HG03103 (cell line): ENCODE measurements around the gene EHBP1.
A peak's percentile ranks its signal among the peaks of the same experiment; 100 is the strongest.
"Not testable (repeated sequence)": the region's sequence is repeated elsewhere in the genome, so short reads cannot be mapped to it uniquely, and the experiment has no call there.

Experiments used
- ATAC-seq: cut with Tn5 transposase; IDR thresholded peaks from one replicate; pipeline ENCODE4 v1.9.1; 2021; ENCODE audit warnings: low read depth; ENCODE audit not compliant: unreplicated experiment

EHBP1 gene

DNA sequence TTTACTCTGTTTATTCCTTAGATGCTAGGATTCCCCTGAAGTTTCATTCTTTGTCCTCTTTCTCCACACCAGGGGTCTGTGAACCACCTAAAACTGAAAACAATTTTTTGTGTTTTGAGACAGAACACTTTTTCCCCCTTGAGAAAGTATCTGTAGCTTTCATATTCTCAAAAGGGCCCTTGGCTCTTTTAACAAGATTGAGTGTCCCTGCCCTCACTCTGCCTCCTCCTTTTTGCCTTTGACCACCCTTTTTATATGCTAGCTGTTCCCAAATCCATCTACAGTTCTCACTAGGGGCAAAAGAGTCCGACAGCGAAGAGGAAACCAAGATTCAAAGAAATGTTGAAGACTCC is 883 bp upstream of the EHBP1 start:
- no peak for ATAC-seq

DNA sequence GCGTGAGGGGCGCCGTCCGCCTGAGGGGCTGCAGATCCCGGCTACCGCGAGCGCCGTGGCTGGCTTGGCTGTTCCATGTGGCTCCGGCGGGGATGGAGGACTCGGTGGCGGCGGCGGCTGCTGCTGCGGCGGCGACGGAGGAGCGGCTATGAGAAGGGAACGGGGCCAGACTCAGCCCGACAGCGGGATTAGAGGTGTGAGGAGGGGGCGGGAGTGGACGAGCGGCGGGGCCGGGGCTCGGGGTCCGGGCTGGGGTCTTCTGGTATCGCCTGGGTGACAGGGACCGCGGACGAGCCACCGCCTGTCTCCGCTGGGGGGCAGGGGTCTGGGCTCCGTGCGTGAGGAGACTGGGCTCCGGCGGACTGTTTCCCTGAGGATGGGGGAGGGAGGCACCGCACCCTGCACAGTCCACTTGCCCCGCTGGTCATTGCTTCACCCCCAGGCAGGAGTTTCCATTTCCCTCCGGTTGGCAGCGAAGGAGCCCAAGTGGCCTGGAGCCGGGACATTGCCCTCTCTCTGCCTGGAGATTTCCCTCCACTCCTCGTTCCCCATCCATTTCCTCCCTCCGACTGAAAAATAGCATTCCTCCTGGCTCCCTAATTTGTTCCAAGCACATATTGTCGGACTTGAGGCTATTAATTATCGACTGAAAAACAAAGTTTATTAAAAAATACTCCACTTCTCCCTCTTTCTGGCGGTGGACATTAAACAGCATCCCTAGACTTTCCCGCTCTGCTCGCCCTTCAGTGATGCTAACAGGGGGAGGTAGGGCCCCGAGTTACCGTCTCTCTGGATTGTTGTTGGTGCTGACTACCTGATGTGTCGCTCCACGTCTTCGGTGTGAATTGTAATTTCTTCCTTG is 577 bp downstream of the EHBP1 start:
- ATAC-seq: peak; percentile 2

DNA sequence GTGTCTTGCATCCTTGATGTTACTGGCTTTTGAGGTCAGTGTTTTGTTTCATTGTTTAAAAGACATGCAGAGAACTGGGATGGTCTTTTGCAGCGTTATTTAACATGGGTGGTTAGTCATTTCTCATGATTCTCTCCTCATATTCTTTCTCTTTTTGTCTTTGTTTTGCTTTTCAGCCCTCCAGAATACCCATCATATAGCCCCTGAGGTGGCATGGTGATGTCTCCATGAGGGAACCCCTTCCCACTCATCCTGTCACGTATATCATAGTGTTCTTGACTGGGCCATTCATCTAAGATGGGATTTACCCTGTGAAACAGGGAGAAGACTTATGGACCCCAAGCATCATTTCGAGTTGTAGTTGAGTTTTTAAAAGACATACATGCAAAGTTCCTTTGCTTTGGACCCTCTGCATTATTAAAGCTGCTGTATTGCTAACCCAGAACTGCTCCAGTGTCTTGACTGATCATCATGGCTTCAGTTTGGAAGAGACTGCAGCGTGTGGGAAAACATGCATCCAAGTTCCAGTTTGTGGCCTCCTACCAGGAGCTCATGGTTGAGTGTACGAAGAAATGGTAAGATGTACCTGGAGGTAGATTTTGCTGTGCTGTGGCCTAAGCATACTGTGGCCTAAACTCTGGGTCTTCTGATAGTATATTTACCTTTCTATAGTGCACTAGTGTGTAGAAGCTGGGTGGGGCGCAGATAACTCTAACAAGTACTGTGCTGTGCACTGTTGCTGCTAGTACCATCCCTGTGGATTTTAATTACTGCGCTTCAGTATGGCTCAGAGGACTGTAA is 1.4 kb downstream of the EHBP1 start:
- ATAC-seq: no peak

DNA sequence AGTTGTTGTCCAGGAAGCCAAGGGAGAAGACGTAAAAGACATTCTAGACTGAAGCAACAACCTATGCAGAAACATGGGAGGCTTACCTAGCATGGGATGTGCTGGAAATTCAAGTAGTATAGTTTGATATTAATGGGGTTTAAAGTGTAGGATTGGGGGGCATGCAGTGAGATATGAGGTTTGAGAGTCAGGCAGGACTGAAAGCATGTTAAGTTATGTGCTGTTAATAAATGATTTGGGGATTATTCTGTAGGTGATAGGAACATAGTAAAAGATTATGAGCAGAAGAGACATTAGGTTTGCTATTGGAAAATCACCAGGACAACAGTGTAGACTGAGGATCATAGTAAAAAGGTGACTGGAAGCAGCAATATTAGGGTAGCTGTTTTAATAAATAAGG is 3.2 kb downstream of the EHBP1 start:
- ATAC-seq: no peak

DNA sequence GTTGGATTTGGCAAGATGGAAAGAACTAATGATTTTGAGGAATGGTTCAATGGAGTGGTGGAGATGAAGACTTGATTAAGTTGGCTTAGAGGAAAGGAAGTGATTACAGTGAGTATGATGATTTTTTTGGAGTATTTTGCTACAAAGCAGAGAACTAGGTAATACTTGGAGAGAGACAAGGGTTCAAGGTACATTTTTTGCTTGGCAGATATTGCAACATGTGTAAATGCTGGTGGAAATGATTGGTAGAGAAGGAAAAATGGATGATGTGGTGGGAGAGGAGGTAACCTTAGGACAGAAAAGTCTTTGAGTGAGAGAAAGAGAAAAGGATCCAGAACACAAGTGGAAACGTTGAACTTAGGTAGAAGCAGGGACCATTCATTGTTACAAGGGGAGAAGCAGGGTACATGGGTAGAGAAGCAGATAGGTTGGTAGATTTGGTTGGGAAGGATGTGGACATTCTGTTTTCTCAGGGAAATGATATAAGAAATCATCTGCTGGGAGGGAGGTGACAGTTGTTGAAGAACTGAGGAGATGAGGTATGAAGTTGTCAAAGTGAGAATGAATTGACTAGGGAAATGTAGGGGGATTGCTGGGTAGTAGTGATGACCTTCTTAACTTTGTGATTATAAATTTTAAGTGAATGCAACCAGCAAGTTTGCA is 6.5 kb downstream of the EHBP1 start:
- ATAC-seq: no peak

DNA sequence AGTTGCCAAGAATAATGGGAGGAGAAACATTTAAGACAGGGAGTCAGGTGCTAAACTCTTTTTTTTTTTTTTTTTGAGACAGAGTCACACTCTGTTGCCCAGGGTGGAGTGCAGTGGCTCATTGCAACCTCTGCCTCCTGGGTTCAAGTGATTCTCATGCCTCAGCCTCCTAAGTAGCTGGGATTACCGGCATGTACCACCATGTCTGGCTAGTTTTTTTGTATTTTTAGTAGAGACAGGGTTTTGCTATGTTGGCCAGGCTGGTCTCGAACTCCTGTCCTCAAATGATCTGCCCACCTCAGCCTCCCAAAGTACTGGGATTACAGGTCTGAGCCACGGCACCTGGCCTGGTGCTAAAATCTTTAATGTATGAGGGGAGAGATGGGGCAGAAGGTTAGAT is 7.7 kb downstream of the EHBP1 start:
- ATAC-seq: not testable (repeated sequence)

DNA sequence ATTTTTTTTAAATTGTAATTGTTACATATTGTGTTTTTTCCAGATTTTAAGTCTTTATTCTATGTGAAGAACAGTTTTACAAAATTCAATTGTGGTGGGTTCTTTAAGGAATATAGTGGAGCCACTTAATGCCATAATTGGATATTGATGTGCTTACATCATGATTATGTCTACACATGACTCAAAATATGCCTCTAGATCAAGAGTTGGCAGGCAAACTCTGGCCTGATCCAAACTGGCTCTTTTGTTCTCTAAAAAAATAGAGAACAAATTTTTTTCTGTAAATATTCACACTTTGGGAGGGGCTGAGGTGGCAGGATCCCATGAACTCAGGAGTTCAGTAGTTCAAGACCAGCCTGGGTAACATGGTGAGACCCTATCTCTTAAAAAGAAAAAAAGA is 8.3 kb downstream of the EHBP1 start:
- no peak for ATAC-seq

DNA sequence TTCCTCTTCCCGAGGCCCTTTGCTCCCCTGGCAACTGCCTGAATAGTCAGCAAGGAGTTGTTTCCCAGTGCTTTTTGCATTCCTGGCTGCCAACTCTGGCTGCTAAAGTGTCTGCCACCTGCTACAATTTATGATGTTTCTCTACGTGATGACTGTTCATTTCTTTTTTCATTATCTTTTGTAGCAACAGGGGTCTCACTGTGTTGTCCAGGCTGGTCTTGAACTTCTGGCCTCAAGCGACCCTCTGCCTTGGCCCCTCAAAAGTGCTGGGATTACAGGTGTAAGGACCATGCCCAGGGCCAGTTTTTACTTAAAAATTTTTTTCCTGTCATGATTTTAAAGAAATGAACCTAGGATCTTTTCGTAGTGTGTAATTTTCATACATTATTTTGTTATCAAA is 11.3 kb downstream of the EHBP1 start:
- no peak for ATAC-seq

DNA sequence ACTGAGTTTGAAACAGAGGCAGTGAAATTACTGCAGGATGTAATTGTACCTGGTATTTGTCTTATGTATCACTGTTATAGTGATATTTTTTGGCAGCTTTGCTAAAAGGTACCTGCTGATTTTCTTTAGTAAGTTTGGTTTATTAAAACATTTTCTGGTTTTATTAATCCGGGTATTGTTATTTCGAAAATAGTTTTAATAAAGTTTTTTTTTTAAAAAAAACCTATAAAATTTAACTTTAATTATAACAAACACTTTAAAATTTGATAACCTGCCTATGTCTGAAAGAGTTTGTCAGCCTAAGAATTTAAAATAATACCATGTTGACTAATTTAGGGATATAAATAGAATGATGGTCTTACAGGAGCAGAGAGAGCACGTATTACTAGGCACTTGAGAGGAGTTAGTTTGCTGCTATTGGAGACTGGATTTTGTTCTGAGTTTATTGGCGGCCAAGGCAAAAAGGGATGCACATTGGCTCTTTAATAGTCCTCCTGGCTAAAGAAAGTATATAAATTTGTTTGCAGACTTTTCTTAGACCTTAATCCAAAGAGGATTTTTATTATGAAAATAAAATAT is 12.1 kb downstream of the EHBP1 start:
- no peak for ATAC-seq

DNA sequence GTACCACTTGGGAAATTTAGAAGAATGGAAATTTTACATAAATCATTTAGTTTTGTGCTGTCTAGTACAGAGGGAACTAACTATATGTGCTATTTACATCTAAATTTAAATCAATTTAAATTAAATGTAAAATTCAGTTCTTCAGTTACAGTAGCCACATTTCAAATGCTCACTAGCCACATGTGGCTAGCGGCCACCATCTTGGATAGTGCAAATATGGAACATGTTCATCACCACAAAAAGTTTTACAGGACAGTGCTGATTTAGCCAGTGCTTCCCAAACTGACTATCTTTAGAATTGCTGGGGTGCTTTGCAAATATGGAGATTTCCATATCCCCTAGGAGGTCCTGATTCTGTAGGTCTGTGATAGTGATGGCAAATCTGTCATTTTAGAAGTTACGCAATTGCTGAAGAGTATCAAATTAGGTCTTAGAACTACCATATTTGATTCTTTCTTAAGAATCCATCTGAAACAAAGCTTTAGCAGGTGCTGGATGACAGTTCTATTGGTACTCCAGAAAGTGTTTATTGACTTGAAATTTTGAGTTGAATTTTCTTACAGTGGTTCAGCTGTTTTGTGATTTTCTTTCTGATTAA is 12.8 kb downstream of the EHBP1 start:
- ATAC-seq: no peak

DNA sequence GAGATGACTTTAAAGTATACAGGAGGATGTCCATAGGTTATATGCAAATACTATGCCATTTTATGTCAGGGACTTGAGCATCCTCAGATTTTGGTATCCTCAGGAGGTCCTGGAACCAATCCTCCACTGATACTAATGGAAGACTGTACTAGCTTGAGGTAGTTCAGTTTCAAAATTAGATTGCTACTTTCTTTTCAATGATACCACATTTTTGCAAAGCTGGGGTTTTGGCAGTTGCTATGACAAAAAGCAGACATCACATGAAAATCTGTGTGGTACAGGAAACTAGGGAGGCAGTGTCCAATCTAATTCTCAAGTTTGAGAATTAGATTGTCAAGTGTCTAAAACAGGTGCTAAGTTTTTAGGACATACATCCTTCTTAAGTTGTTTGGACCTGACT is 14.2 kb downstream of the EHBP1 start:
- ATAC-seq: no peak

DNA sequence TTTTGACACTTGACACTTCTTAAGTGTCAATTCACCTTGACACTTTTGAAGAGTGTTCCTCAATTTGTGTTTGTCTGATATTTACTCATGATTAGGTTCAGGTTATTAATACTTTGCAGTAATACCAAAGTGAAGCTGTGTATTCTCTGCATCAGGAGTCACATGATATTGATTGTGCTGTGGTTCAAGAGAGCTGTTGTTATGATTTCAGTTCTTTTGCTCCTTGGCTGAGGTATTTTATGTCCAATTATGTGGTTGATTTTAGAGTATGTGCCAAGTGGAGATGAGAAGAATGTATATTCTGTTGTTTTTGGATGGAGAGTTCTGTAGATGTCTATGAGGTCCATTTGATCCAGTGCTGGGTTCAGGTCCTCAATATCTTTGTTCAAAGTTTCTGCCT is 17.2 kb downstream of the EHBP1 start:
- no peak for ATAC-seq

DNA sequence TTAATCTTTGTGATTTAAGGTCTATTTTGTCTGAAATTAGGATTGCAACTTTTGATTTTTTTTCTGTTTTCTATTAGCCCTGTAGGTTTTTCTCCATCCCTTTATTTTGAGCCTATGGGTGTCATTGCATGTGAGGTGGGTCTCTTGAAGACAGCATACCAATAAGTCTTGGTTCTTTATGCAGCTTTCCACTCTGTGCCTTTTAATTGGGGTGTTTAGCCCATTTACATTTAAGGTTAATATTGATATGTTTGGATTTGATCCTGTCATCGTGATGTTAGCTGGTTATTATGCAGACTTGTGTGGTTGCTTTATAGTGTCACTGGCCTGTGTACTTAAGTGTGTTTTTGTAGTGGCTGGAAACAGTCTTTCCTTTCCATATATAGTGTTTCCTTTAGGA is 17.7 kb downstream of the EHBP1 start:
- no peak for ATAC-seq

DNA sequence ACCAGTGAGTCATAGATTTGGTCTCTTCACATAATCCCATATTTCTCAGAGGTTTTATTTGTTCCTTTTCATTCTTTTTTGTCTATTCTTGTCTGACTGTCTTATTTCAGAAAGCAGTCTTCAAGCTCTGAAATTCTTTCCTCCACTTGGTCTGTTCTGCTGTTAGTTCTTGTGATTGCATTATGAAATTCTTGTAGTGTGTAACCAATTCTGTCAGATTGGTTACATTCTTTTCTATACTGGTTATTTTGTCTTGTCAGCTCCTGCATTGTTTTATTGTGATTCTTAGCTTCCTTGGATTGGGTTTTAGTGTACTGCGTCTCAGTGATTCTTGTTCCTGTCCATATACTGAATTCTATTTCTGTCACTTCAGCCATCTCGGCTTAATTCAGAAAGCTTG is 18.6 kb downstream of the EHBP1 start:
- ATAC-seq: no peak

DNA sequence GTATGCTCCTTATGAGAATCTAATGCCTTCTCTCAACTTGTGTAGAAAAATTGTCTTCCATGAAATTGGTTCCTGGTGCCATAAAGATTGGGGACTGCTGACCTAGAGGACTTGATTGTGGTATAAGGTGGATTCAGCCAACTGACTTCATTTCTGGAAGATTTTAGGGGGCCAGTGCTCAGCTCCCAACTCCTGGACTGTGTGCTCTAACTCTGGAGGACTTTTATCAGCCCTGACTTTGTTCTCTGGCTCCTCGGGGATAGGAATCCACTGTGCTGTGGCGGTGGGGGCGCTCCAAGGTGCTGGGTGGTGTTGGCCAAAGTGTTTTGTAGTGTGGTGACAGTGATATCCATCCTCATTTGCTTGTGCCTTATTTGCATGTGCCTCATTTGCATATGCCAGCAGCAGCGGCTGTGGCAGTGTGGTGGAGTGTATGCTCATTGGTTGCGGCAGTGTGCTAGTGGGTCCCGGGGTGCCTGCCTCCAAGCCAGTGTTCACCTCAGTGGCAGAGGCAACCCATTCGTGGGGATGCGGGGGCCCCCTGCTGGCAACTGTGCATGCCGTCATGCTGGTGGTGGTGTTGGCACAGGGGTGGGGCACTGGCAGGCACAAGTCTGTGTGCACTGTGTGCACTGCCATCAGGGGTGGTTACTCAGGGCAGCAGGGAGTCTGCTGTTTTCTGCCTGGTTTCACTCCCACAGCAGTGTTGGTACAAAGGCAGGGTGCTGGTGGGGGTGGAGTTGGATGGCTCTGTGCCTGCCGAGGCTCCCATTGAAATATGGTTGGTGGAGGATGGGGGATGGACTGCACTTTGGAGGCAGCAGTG is 19.6 kb downstream of the EHBP1 start:
- ATAC-seq: no peak

DNA sequence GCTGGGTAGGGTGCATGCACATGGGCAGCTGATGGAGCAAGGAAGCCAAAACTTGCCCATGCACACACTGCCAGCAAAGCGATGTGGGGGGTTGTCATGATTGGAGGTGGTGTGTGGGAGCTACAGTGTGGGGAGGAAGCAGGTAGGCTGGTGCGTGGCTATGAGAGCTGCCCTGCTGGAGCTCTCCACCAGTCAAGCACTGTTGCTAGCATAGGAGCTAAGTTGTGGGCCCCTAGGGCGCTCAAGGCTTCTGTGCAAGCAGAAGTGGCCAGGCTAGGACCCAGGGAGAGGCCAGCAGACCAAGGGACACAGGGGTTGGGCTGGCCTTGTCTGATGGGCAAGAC is 20.2 kb downstream of the EHBP1 start:
- ATAC-seq: no peak

DNA sequence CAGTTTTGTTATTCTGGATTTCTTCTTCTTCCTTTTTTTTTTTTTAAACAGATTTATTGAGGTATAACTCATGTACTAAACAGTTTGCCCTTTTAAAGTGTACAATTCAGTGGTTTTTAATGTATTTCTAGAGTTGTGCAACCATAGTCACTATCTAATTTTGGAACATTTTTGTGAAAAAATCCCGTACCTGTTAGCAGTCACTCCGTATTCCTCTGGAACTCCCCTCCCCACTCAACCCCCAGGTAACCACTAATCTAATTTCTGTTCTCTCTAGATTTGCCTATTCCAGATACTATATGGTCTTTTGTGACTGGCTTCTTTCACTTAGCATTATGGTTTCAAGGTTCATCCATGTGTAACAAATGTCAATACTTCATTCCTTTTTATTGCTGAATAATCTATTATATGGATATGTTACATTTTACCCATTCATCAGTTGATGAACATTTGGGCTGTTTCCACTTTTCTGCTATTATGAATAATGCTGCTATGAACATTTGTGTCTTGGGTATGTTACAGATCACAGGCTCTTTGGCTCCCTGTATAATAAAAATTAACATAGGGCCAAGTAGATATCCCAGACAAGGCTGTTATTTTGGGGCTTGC is 21.9 kb downstream of the EHBP1 start:
- no peak for ATAC-seq

DNA sequence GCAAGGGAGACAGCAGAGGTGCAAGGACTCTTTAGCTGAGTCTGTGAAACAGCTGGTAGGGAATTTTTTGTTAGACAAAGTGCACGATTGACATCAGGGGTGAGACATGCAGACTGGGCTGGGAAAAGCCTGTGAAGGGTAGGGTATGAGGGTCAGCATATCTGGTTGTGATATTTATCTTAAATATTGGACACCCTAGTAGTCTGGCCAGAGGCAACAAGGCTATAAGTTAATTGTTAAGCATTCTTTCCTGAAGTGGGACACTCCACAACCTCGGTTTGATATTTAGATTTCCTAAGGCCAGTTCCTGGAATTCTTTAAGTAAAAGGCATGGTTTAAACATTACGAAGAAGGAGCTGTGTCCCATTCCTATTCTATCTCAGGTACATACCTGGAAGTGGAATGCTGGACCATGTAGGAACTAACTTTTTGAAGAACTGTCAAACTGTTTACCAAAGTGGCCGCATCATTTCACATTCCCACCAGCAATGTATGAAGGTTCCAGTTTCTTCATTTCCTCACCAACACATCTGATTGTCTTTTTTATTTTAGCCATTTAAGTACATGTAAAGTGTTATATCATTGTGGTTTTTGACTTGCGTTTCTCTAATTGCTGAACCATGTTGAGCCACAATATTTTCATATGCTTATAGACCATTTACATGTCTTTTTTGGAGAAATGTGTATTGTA is 22.5 kb downstream of the EHBP1 start:
- ATAC-seq: no peak

DNA sequence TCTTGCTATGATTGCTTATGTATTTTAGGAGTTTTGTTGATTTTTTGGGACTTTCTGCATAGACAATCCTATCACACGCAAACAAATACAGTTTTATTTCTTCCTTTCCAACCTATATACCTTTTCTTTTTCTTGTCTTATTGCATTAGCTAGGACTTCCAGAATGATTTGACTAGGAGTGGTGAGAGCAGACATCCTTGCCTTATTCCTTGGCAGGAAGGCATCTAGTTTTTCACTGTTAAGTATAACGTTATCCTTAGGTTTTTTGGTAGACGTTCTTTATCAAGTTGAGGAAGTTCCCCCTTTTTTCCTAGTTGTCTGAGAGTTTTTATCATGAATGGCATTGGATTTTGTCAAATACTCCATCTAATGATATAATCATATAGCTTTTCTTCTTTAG is 25.8 kb downstream of the EHBP1 start:
- ATAC-seq: no peak
